Measurements from ENCODE around the gene KDM3B.
A peak's percentile ranks its signal among the peaks of the same experiment; 100 is the strongest.
"Not testable (repeated sequence)": the region's sequence is repeated elsewhere in the genome, so short reads cannot be mapped to it uniquely, and the experiment has no call there.

The KDM3B gene

DNA sequence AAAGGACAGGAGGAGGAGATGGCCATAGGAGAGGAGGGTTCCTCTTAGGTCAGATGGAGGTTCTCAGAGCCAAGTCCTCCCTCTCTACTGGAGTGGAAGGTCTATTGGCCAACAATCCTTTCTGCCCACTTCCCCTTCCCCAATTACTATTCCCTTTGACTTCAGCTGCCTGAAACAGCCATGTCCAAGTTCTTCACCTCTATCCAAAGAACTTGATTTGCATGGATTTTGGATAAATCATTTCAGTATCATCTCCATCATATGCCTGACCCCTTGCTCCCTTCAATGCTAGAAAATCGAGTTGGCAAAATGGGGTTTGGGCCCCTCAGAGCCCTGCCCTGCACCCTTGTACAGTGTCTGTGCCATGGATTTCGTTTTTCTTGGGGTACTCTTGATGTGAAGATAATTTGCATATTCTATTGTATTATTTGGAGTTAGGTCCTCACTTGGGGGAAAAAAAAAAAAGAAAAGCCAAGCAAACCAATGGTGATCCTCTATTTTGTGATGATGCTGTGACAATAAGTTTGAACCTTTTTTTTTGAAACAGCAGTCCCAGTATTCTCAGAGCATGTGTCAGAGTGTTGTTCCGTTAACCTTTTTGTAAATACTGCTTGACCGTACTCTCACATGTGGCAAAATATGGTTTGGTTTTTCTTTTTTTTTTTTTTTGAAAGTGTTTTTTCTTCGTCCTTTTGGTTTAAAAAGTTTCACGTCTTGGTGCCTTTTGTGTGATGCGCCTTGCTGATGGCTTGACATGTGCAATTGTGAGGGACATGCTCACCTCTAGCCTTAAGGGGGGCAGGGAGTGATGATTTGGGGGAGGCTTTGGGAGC, 115.9 kb downstream of the KDM3B start:
- DNase-seq (ENCODE audit: low read depth in 2 of 2) = no peak

- DNase-seq (ENCODE audit: low read depth in 2 of 2) = no peak
Observed at GRCh38 chr5:138468966-138469539, 116.6 kb downstream of the KDM3B start.

DNA sequence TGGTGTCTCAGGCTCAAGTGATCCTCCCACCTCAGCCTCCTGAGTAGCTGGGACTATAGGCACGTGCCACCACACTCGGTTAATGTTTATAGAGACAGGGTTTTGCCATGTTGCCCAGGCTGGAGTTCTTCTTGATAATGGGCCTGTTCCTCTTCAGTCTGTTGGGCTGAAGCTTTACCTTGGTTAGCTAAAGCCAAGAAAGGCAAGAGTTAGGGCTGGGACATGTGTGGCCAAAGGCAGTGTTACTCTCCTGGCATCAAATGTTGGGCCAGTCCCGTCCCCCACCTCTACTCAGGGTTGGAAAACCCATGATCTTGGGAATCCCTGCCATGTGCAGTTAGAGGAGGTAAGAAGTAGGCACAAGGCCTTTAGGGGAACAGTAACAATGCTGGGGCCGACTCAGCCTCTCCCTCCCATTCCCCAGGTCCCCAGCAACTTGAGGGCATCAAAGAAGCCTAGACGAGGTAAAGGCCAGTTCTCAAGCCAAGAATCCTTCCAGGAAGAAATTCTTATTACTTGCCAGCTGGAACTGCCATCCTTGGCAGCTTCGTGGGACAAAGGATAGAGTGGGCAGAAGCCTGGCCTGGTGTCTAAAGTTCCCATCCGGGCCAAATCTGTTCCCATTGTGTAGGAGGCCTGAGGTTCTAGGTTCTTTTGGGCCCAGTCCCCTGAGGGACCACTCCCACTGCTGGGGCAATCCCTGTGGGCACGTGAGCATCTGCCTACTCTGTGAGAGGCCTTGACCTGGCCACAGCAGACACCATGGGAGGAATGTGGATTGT, 117.2 kb downstream of the KDM3B start:
- peak in 1 of 2 donors; percentile 51 for DNase-seq (ENCODE audit: low read depth in 2 of 2)

GRCh38 chr5:138470322-138471051, 118.0 kb downstream of the KDM3B start:
- DNase-seq (ENCODE audit: low read depth in 2 of 2) = peak in 1 of 2 donors; percentile 37

DNA sequence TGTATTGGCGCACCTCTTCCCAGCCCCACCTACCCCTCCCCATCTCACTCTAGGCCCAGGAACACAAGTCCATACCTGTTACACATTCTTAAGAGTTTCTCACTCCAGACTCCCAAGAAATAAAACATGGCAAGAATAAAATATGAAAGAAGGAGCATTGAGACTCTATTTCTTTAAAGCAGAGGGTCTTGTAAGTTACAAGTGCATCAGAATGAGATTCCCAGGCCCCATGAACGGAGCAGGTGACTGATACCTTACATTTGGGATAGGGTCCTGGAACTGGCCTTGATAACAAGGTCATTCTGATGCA, 118.5 kb downstream of the KDM3B start:
- no peak for DNase-seq (ENCODE audit: low read depth in 2 of 2)

DNA sequence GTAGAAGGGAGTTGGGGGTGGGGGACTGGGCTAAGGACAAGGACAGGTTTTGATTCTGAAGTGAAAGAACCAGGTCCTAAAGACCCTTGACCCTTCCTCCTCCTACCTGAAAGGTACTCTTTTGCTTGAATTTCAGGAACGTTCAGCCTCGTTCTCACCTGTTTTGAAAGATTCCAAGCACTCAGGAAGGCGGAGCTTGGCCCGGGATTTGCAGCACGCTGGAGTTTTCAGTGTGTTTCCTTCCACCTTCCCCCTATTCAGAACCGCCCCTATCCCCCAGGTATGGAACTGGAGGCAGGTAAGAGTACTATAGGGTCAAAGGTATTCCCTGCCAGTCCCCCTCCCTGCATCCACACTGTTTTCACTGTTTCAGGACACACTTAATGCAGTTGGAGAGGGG, 119.9 kb downstream of the KDM3B start:
- DNase-seq (ENCODE audit: low read depth in 2 of 2) = no peak

DNA sequence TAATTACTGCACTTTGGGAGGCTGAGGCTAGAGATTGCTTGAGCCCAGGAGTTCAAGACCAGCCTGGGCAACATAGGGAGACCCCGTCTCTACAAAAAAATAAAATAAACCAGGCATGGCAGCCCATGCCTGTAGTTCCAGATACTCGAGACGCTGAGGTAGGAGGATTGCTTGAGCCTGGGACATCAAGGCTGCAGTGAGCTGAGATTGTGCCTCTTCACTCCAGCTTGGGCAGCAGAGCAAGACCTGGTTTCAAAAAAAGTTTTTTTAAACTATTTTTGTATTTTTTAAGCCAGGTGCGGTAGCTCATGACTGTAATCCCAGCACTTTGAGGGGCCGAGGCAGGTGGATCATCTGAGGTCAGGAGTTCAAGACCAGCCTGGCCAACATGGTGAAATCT, 120.7 kb downstream of the KDM3B start:
- not testable (repeated sequence) for DNase-seq (ENCODE audit: low read depth in 2 of 2)

DNA sequence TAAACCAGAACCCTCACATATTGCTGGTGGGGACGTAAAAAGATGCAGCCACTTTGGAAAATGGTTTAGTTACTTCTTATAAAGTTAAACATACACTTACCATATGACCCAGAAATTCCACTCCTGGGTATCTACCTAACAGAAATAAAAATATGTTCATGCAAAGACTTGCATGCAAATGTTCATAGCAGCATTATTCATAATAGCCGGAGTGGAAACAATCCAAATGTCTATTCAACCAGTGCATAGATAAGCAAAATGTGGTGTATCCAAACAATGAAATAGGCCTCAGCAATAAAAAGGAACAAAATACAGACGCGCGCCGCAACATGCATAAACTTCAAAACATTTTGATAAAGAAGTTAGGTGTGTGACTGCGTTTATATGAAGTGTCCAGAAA, 124.4 kb downstream of the KDM3B start:
- no peak for DNase-seq (ENCODE audit: low read depth in 2 of 2)

DNA sequence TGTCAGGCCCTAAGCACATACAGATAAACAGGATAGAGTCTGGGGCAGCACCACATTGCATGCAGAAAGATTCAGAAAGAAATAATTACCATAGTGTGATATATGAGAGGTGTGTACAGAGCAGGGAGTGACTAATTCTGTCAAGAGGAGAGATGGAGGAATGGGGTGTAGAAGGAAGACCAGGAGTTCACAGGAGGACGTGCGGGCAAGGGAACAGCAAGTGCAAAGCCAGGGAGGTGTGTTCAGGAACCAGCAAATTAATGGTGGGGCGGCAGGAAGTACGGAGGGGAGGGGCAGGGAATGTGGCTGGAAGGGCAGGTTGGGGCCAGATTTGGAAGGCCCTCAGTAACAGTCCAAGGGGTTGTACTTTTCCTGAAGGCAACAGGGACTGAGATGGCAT, 130.2 kb downstream of the KDM3B start:
- DNase-seq (ENCODE audit: low read depth in 2 of 2) = no peak
